HG02798 (cell line): ENCODE measurements around the gene LEMD1.

Source experiments
- ATAC-seq: cut with Tn5 transposase; IDR thresholded peaks from one replicate; pipeline ENCODE4 v1.9.1; 2021; ENCODE audit warnings: mild to moderate bottlenecking; ENCODE audit not compliant: unreplicated experiment, poor library complexity

LEMD1 gene

GRCh38 chr1:205340676-205341075 lies 81.2 kb downstream of the LEMD1 start:
- no peak for ATAC-seq

DNA sequence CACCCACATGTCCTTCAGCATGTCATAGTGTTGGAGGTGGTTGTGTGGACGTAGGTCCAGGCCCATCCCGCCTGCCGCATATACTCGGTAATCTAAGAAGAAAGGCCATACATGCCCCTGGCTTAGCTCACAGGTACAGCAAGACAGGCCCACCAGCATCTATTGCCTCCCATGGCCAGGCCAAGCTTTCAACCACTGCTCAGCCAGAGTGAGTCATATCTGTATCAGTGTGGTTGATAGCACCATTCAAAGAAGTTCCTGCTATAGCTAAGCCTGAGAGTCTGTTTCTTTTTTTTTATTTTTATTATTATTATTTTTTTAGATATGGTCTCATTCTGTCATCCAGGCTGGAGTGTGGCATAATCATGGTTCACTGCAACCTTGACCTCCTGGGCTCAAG lies 82.1 kb downstream of the LEMD1 start:
- ATAC-seq, result peak; percentile 84

- peak; percentile 5 for ATAC-seq
Measured at GRCh38 chr1:205339197-205339702, 82.6 kb downstream of the LEMD1 start.

DNA sequence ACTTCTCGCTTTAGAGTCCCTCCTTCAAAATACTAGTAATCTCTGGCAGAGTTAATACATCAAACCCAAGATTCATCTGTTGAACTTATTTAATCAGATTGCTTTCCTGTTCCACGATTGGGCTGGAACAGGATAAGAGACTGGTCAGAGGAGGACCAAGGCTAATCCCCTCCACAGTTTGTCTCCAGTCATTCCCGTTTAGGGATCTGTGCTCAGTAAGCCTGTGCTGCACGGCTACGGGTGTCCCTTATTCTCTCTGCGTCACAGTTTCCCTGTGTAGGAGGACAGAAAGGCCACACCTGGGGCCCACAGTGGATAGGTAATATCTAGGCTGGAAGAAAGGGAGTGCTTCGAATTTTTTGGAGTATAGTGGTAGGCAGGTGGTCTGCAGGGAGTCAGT lies 83.8 kb downstream of the LEMD1 start:
- no peak for ATAC-seq

- no peak for ATAC-seq
Measured at GRCh38 chr1:205337481-205337880, 84.4 kb downstream of the LEMD1 start.

DNA sequence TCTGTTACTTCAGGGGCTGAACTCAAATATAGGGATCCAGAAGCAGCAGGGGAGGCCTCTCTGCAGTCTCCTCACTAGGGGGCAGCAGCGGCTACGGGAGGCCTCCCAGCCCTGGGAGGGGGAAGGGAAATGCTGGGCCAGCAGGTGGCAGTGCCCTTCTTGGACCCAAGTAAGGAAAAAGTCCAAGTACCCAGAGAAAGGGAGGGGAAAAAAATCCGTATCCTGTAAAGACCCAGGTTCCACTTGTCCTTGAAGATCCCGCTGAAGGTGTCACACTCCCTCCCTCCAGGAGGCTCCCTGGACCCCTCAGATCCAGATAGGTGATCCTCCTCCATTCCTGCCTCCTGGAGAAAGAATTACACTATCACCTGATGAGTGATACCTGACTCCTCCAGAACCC lies 86.2 kb downstream of the LEMD1 start:
- no peak for ATAC-seq

DNA sequence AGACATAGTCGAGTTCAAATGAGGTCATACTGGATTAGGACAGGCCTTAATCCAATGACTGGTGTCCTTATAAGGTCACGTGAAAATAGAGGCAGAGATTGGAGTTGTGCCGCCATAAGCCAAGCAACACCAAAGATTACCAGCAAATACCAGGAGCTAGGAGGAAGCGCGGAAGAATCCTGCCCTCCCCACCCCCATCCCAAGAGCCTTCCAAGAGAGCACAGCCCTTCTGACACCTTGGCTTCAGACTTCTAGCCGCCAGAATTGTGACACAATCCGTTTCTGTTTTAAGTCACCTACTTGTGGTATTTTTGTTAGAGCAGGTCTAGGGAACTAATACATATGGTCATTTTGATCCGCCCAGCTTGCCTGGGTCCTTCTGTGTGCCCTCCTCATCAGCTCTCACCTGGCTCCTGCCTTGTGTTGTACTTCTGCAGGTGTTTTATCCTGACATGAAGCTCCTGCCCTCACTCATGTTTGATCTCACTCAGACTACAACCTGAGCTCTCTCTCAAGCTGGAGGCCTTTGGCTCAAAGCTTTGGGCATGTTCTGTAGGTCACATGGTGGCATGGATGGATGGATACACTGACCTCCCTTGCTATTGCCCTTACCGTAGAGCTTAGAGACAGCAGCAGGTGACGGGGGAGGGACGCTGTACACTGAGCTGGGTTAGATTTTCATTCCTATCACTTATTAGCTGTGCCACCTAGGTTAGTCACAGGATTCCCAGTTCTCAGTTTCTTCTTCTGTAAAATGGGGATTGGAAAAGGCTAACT lies 89.7 kb downstream of the LEMD1 start:
- ATAC-seq, result no peak
